Endometrial microvascular endothelial cells (primary cell): ENCODE measurements around the gene ATRAID. TPM values are rescaled to one million over a fixed set of nuclear protein-coding genes. Genes with fewer than 3 reads are reported as not detected.

Source experiments
- in situ Hi-C: cut with HindIII; loops from 2 replicates; pipeline ENCODE4 v1.10.0; 2017; ENCODE audit warnings: low sequenced_read_pairs, low pct_unique_long_range_greater_than_20kb; ENCODE audit errors: inconsistent ontology term
- total RNA-seq: library from RNA; depleted of rRNA; stranded (reverse); fragments of >200 nt; gene quantifications from one replicate; pipeline ENCODE4 v1.2.3, GENCODE V29; 2015; ENCODE audit errors: inconsistent ontology term

The ATRAID gene
- total RNA-seq, 1 donor from 2014 or later: 134 TPM

- in situ Hi-C loops: no loop called here
Observed at GRCh38 chr2:27216416-27217137, 4.7 kb downstream of the ATRAID start.

- in situ Hi-C loops: no loop called here
Observed at GRCh38 chr2:27217173-27218121, 5.6 kb downstream of the ATRAID start, which contains the start of gene CAD. Gene CAD (plus strand): TSS chr2:27217369. CDS start chr2:27217552, 183 bp downstream.

GRCh38 chr2:27218614-27219013 lies 6.8 kb downstream of the ATRAID start:
- in situ Hi-C loops: no loop called here

- in situ Hi-C loops: no loop called here
Observed at GRCh38 chr2:27219091-27219490, 7.2 kb downstream of the ATRAID start.

- in situ Hi-C loops: no loop called here
Observed at GRCh38 chr2:27220091-27220490, 8.2 kb downstream of the ATRAID start.

- in situ Hi-C loops: no loop called here
Observed at GRCh38 chr2:27221166-27221565, 9.3 kb downstream of the ATRAID start.

- in situ Hi-C loops: no loop called here
Observed at GRCh38 chr2:27222407-27222806, 10.6 kb downstream of the ATRAID start.

GRCh38 chr2:27223416-27223815 lies 11.6 kb downstream of the ATRAID start:
- in situ Hi-C loops: no loop called here

GRCh38 chr2:27225526-27225925 lies 13.7 kb downstream of the ATRAID start:
- in situ Hi-C loops: no loop called here

- in situ Hi-C loops: no loop called here
Observed at GRCh38 chr2:27227501-27227900, 15.7 kb downstream of the ATRAID start.

- in situ Hi-C loops: no loop called here
Observed at GRCh38 chr2:27231921-27232320, 20.1 kb downstream of the ATRAID start.

- in situ Hi-C loops: no loop called here
Observed at GRCh38 chr2:27233341-27233740, 21.5 kb downstream of the ATRAID start.

- in situ Hi-C loops: no loop called here
Observed at GRCh38 chr2:27236136-27236535, 24.3 kb downstream of the ATRAID start.

- in situ Hi-C loops: no loop called here
Observed at GRCh38 chr2:27236626-27237025, 24.8 kb downstream of the ATRAID start.

- in situ Hi-C loops: no loop called here
Observed at GRCh38 chr2:27237341-27237945, 25.6 kb downstream of the ATRAID start.

- in situ Hi-C loops: no loop called here
Observed at GRCh38 chr2:27238976-27239375, 27.1 kb downstream of the ATRAID start.

- in situ Hi-C loops: no loop called here
Observed at GRCh38 chr2:27240406-27240805, 28.6 kb downstream of the ATRAID start.

- in situ Hi-C loops: no loop called here
Observed at GRCh38 chr2:27241761-27242613, 30.1 kb downstream of the ATRAID start.

- in situ Hi-C loops: no loop called here
Observed at GRCh38 chr2:27242614-27242951, 30.7 kb downstream of the ATRAID start.
